VCaP (cell line): ENCODE data around the gene EXOC6.
A peak's percentile ranks its signal among the peaks of the same experiment; 100 is the strongest.

Experiments
- H3K27ac ChIP-seq: fragments of 450-650 bp; 2 replicates; pipeline ENCODE4 v1.5.1; 2017
- TF ChIP-seq, protein P1 (sequence below): fragments of 450-650 bp; conservative IDR thresholded peaks from 2 replicates; pipeline ENCODE4 v1.5.1; 2017; ENCODE audit warnings: mild to moderate bottlenecking, moderate library complexity

Gene EXOC6

DNA sequence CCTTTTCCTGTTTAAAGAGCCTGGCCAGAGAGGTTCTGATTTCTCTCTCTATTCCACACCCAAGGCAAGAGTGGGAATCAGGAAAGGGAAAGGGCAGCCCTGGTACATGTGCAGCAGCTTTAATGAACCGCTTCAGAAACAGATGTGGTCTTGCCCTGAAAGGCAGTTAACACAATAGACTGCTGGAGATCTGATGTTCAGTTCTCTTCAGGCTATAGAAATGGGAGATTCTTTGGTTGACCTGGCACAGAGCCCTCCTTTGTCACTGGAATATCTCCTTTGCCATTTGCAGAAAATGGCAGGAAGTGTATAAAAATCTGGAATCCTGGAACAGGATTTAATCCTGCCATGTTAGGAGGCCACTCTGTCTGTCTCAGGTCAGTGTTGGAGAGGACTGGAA is 36.3 kb upstream of the EXOC6 start:
- H3K27ac ChIP-seq, result no peak overlapping the region
- TF ChIP-seq, protein P1, sequence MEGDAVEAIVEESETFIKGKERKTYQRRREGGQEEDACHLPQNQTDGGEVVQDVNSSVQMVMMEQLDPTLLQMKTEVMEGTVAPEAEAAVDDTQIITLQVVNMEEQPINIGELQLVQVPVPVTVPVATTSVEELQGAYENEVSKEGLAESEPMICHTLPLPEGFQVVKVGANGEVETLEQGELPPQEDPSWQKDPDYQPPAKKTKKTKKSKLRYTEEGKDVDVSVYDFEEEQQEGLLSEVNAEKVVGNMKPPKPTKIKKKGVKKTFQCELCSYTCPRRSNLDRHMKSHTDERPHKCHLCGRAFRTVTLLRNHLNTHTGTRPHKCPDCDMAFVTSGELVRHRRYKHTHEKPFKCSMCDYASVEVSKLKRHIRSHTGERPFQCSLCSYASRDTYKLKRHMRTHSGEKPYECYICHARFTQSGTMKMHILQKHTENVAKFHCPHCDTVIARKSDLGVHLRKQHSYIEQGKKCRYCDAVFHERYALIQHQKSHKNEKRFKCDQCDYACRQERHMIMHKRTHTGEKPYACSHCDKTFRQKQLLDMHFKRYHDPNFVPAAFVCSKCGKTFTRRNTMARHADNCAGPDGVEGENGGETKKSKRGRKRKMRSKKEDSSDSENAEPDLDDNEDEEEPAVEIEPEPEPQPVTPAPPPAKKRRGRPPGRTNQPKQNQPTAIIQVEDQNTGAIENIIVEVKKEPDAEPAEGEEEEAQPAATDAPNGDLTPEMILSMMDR, result no peak

GRCh38 chr10:92813979-92814378 is 34.3 kb upstream of the EXOC6 start:
- no peak overlapping the region for H3K27ac ChIP-seq
- TF ChIP-seq, protein P1, result no peak

GRCh38 chr10:92814790-92815189 is 33.5 kb upstream of the EXOC6 start:
- TF ChIP-seq, protein P1, result no peak
- H3K27ac ChIP-seq, result no peak overlapping the region

- H3K27ac ChIP-seq, result no peak overlapping the region
- TF ChIP-seq, protein P1, result no peak
Observed at GRCh38 chr10:92816091-92816531, 32.2 kb upstream of the EXOC6 start.

GRCh38 chr10:92822060-92822634 is 26.2 kb upstream of the EXOC6 start:
- H3K27ac ChIP-seq, result no peak overlapping the region
- TF ChIP-seq, protein P1, result no peak

DNA sequence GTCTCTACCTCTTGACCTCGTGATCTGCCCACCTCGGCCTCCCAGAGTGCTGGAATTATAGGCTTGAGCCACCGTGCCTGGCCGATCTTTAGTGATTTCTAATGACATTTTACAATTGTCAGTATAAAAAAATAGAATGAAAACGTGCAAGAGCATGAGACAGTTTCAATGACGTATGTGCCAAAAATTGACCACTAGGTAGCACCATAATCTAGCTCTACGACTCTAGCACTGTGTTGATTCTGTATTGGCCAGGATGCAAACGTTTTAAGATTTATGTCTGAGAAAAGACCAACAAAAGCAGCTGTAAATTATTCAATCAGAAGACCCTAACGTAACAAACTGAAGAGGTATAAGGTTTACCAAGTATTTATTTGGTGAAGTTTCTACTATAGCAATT is 25.4 kb upstream of the EXOC6 start:
- H3K27ac ChIP-seq, result no peak overlapping the region
- TF ChIP-seq, protein P1, result peak; percentile 71

- no peak overlapping the region for H3K27ac ChIP-seq
- TF ChIP-seq, protein P1, result no peak
Observed at GRCh38 chr10:92826061-92826460, 22.3 kb upstream of the EXOC6 start.
